ENCODE results near the gene KCP. TPM values are rescaled to one million over a fixed set of nuclear protein-coding genes. Genes with fewer than 3 reads are reported as not detected.

Gene KCP
- total and polyA plus RNA-seq, 10 of the 15 experiments (the other 5 are each of a cell fraction or from before 2014, with no cell fraction given) = 0.05 to 7.8 (median 2.5) TPM

- TF ChIP-seq, protein P1, sequence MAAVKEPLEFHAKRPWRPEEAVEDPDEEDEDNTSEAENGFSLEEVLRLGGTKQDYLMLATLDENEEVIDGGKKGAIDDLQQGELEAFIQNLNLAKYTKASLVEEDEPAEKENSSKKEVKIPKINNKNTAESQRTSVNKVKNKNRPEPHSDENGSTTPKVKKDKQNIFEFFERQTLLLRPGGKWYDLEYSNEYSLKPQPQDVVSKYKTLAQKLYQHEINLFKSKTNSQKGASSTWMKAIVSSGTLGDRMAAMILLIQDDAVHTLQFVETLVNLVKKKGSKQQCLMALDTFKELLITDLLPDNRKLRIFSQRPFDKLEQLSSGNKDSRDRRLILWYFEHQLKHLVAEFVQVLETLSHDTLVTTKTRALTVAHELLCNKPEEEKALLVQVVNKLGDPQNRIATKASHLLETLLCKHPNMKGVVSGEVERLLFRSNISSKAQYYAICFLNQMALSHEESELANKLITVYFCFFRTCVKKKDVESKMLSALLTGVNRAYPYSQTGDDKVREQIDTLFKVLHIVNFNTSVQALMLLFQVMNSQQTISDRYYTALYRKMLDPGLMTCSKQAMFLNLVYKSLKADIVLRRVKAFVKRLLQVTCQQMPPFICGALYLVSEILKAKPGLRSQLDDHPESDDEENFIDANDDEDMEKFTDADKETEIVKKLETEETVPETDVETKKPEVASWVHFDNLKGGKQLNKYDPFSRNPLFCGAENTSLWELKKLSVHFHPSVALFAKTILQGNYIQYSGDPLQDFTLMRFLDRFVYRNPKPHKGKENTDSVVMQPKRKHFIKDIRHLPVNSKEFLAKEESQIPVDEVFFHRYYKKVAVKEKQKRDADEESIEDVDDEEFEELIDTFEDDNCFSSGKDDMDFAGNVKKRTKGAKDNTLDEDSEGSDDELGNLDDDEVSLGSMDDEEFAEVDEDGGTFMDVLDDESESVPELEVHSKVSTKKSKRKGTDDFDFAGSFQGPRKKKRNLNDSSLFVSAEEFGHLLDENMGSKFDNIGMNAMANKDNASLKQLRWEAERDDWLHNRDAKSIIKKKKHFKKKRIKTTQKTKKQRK (IDR thresholded peaks at IDR 0.05; ENCODE audit: low read depth, low read length) = no peak
- TF ChIP-seq NR2C1 (IDR thresholded peaks at IDR 0.05) = no peak
Observed at GRCh38 chr7:128865303-128865702, 45.2 kb downstream of the KCP start (continued).

DNA sequence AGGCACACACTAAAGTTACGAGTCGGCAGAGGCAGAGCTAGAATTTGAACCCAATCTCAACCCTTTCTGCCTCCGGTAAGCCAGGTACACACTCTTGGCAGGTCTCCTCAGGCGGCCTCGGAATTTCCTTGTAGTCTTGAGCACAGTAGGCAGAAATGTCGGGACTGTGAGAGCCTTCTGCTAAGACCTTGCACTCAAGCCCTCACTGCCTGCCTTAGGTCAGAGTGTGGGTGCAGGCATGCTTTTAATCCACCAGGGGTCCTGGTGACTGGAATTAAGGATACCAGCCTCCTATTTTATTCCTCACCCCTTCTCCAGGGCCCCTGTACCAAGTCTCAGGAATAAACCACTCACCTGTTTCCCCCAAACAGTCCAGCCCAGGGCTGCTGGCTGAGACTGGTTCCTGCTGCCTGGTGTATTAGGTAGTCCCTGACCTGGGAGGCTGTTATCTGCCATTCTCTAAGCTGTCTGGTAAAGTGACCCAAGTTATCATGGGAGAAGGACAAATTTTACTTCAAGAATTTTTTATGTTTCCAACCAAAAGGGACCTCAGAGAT lies 47.0 kb downstream of the KCP start:
- ChIA-PET RAD21 (ENCODE audit: unreplicated experiment) (interaction anchor here (0.7 to 2.5 kb wide), 13 partner anchors 10 to 437 kb away, joined by 3 to 19 read pairs (median 5); no protein-coding TSS in a partner anchor), POLR2A (interaction anchor here (0.9 to 2.4 kb wide), 3 partner anchors 8 to 76 kb away, joined by 3 to 8 read pairs (median 5); no protein-coding TSS in a partner anchor), CTCF (interaction anchor here (0.5 to 5.5 kb wide), 26 partner anchors 10 to 466 kb away, joined by 3 to 72 read pairs (median 4); partner anchors contain the start of genes AHCYL2 and CALU), SMC1A (ENCODE audit: uncharacterized antibody, unreplicated experiment) (interaction anchor here (0.6 to 3.2 kb wide), 15 partner anchors 8 to 347 kb away, joined by 3 to 32 read pairs (median 4); no protein-coding TSS in a partner anchor)
- peak overlapping the region; percentile 84 for H3K4me3 ChIP-seq
- H3K9ac ChIP-seq (ENCODE audit: control insufficient read depth, insufficient read depth, low read length) = peak overlapping the region; percentile 75
- TF ChIP-seq HCFC1 (IDR thresholded peaks at IDR 0.05; ENCODE audit: low read length) (peak; percentile 14; the same call in 1 of the 2 replicates), SMC3 (IDR thresholded peaks at IDR 0.05; ENCODE audit: borderline replicate concordance, low read length) (peak; percentile 41; the same call in 1 of the 2 replicates), CTCF (IDR thresholded peaks at IDR 0.05 in 2 of 3, conservative IDR thresholded peaks at IDR 0.05 in 1 of 3; ENCODE audit: control insufficient read depth in 2 of 3, extremely low read depth in 1 of 3, insufficient read depth in 1 of 3, low read depth in 3 of 3, low read length in 3 of 3) (peak; percentile 44 to 61 (median 61)), TCF12 (IDR thresholded peaks at IDR 0.05; ENCODE audit: low read depth, low read length) (no peak), YY1 (IDR thresholded peaks at IDR 0.05; ENCODE audit: low read depth, low read length) (0 out of 2 replicates have a peak, but pooled peaks have one; percentile 43), TCF3 (IDR thresholded peaks at IDR 0.05; ENCODE audit: borderline replicate concordance, insufficient read depth, low read depth, low read length) (no peak), EED (IDR thresholded peaks at IDR 0.05; ENCODE audit: low read depth) (0 out of 2 replicates have a peak, but pooled peaks have one; percentile 22), SMARCA5 (IDR thresholded peaks at IDR 0.05) (peak; percentile 35; the same call in 1 of the 2 replicates)
- no peaks in the 10 kb centered on the region for H3K9me3 ChIP-seq (replicated peaks; ENCODE audit: control insufficient read depth, insufficient read depth, low read length)
- DNase-seq (ENCODE audit: low read depth, low spot score) (no peak), FAIRE-seq (peak; percentile 71), ATAC-seq (peak; percentile 84)
- H3K36me3 ChIP-seq (ENCODE audit: control insufficient read depth in 2 of 2, insufficient read depth in 2 of 2, low read length in 1 of 2) = no peaks in the 10 kb centered on the region; a peak in 2 of 4 replicates
- in situ Hi-C loops (cut with MboI) (no loop called here), intact Hi-C loops (cut with micrococcal nuclease; ENCODE audit: unreplicated experiment) (loop anchor here (1.0 to 5.0 kb wide), 4 partner anchors 19 to 351 kb away; partner anchors contain the start of gene CALU)
- H3K4me1 ChIP-seq (ENCODE audit: control insufficient read depth, insufficient read depth, low read length) = peaks cover 8% of the 10 kb centered on the region; the same call in 1 of the 2 replicates
- 4% methylated on average over 6 of the region's 6 CpGs for WGBS (ENCODE audit: insufficient coverage, insufficient replicate concordance, low lambda C conversion rate, missing lambda C conversion rate)
- peaks cover 18% of the 10 kb centered on the region for H3K79me2 ChIP-seq (ENCODE audit: control insufficient read depth, insufficient read depth, low read length)
- H3K27ac ChIP-seq (ENCODE audit: control insufficient read depth, insufficient read depth) = peak overlapping the region; percentile 62
- peak overlapping the region; percentile 92 for H2AFZ ChIP-seq (ENCODE audit: control insufficient read depth, low read depth, low read length)
- BruUV-seq (replicated peaks) = TSS peak; percentile 76
- H3K4me2 ChIP-seq (ENCODE audit: control insufficient read depth, insufficient read depth) = peak overlapping the region; percentile 97
- H3K27me3 ChIP-seq (replicated peaks in 1 of 2; ENCODE audit: control insufficient read depth in 2 of 2, insufficient read depth in 2 of 2, low read length in 1 of 2) = no peaks in the 10 kb centered on the region
- no peaks in the 10 kb centered on the region for H4K20me1 ChIP-seq (ENCODE audit: control insufficient read depth, insufficient read depth)

All from GM12878 (cell line).